SK-N-SH (cell line): ENCODE data around the gene BAHCC1. TPM values are rescaled to one million over a fixed set of nuclear protein-coding genes. Genes with fewer than 3 reads are reported as not detected.

ENCODE experiments used
- CTCF ChIA-PET: fragments of 300-600, 350-600 bp; formaldehyde crosslinking; extraction: SDS; loops from one replicate; lab custom pipeline; 2021; lab: Yijun Ruan, JAX
- POLR2A ChIA-PET: fragments of 350-600 bp; sonication (Branson Sonifier 250); formaldehyde crosslinking; extraction: SDS; loops from one replicate; lab custom pipeline; 2020; ENCODE audit warnings: antibody characterized with exemption, inconsistent platforms; lab: Yijun Ruan, JAX
- DNase-seq: peaks from one replicate; pipeline ENCODE4 v3.0.0; 2012
- H2AFZ ChIP-seq: fragments of 200-600 bp; sonication (generic); 2 replicates; pipeline ENCODE4 v1.8.1; 2016; ENCODE audit warnings: antibody characterized with exemption, mild to moderate bottlenecking, low read depth
- H3F3A ChIP-seq: fragments of 200-600 bp; sonication (generic); replicated peaks from 2 replicates; pipeline ENCODE3; 2016; ENCODE audit warnings: antibody characterized with exemption, mild to moderate bottlenecking; ENCODE audit not compliant: insufficient read depth
- H3K27ac ChIP-seq, 2 experiments: fragments of 200-500 bp in 1 of 2; fragments of 200-600 bp in 1 of 2; sonication (Bioruptor generic) in 1 of 2; sonication (generic), shearing (Covaris generic) in 1 of 2; 2 replicates each; pipeline versions ENCODE4 v1.5.1 to v1.6.1; 2014 to 2016; ENCODE audit warnings: low read depth in 2 of 2, inconsistent platforms in 1 of 2, low read length in 1 of 2, mild to moderate bottlenecking in 1 of 2, mixed read lengths in 1 of 2
- H3K27me3 ChIP-seq: fragments of 200-600 bp; sonication (generic), shearing (Covaris generic); 2 replicates; pipeline ENCODE4 v1.6.1; 2016; ENCODE audit warnings: mixed run types; ENCODE audit not compliant: insufficient read depth
- H3K36me3 ChIP-seq, 2 experiments: fragments of 200-500 bp in 1 of 2; fragments of 200-600 bp in 1 of 2; sonication (Bioruptor generic) in 1 of 2; sonication (generic) in 1 of 2; replicated peaks in 1 of 2; 2 replicates each; pipeline versions ENCODE3 to v1.5.1; 2014 to 2016; ENCODE audit warnings: low read length in 1 of 2, mild to moderate bottlenecking in 1 of 2; ENCODE audit not compliant: insufficient read depth in 2 of 2, control insufficient read depth in 1 of 2
- H3K4me1 ChIP-seq, 2 experiments: fragments of 200-500 bp in 1 of 2; fragments of 200-600 bp in 1 of 2; sonication (Bioruptor generic) in 1 of 2; sonication (generic), shearing (Covaris generic) in 1 of 2; 2 replicates each; pipeline versions ENCODE4 v1.5.1 to v1.6.1; 2014 to 2016; ENCODE audit warnings: low read depth in 1 of 2, low read length in 1 of 2, mixed run types in 1 of 2; ENCODE audit not compliant: insufficient read depth in 2 of 2, control insufficient read depth in 1 of 2
- H3K4me2 ChIP-seq: fragments of 200-600 bp; sonication (generic), shearing (Covaris generic); 2 replicates; pipeline ENCODE4 v1.6.1; 2017; ENCODE audit warnings: mixed run types
- H3K4me3 ChIP-seq, 2 experiments: fragments of 200-500 bp in 1 of 2; fragments of 200-600 bp in 1 of 2; sonication (Bioruptor generic) in 1 of 2; sonication (generic), shearing (Covaris generic) in 1 of 2; 2 replicates each; pipeline versions ENCODE4 v1.5.1 to v1.8.1; 2014 to 2016; ENCODE audit warnings: low read depth in 2 of 2, inconsistent platforms in 1 of 2, low read length in 1 of 2, mild to moderate bottlenecking in 1 of 2, mixed read lengths in 1 of 2, moderate library complexity in 1 of 2
- H3K79me2 ChIP-seq: fragments of 200-600 bp; sonication (generic); 2 replicates; pipeline ENCODE4 v1.8.1; 2017; ENCODE audit warnings: mild to moderate bottlenecking; ENCODE audit not compliant: insufficient read depth
- H3K9ac ChIP-seq: fragments of 200-600 bp; sonication (generic); 2 replicates; pipeline ENCODE4 v1.6.1; 2017; ENCODE audit warnings: mixed run types
- H3K9me2 ChIP-seq: fragments of 200-600 bp; sonication (generic); 2 replicates; pipeline ENCODE4 v1.6.1; 2017; ENCODE audit warnings: mixed run types
- H3K9me3 ChIP-seq: fragments of 200-600 bp; sonication (generic); 2 replicates; pipeline ENCODE4 v1.6.1; 2017; ENCODE audit warnings: mixed run types, mild to moderate bottlenecking, moderate library complexity
- H4K20me1 ChIP-seq: fragments of 200-600 bp; sonication (generic); 2 replicates; pipeline ENCODE4 v1.6.1; 2017; ENCODE audit warnings: mild to moderate bottlenecking, mixed run types; ENCODE audit not compliant: insufficient read depth
- CHD2 ChIP-seq: fragments of 150-350 bp; IDR thresholded peaks from 2 replicates; pipeline ENCODE4 v1.6.1; 2018; ENCODE audit warnings: low read length; ENCODE audit not compliant: partially characterized antibody
- CTCF ChIP-seq: fragments of 200-600 bp; sonication (generic); IDR thresholded peaks from 2 replicates; pipeline ENCODE4 v1.6.1; 2017; ENCODE audit warnings: antibody characterized with exemption, mild to moderate bottlenecking, moderate library complexity
- ELF1 ChIP-seq: IDR thresholded peaks from 2 replicates; pipeline ENCODE4 v1.4.0; 2012
- EP300 ChIP-seq, 2 experiments: IDR thresholded peaks; 2 replicates each; pipeline versions ENCODE4 v1.4.0 to v1.6.1; 2012; ENCODE audit warnings: borderline replicate concordance in 1 of 2, low read depth in 1 of 2, low read length in 1 of 2
- GABPA ChIP-seq: IDR thresholded peaks from 2 replicates; pipeline ENCODE4 v1.4.0; 2012; ENCODE audit warnings: low read depth, mild to moderate bottlenecking
- IRF3 ChIP-seq: fragments of 150-350 bp; IDR thresholded peaks from 2 replicates; pipeline ENCODE4 v1.6.1; 2016; ENCODE audit warnings: mild to moderate bottlenecking, low read depth, low read length
- JUND ChIP-seq: IDR thresholded peaks from 2 replicates; pipeline ENCODE4 v1.4.0; 2012
- MAX ChIP-seq: IDR thresholded peaks from 2 replicates; pipeline ENCODE4 v1.4.0; 2012; ENCODE audit warnings: low read depth
- MEF2A ChIP-seq: IDR thresholded peaks from 2 replicates; pipeline ENCODE4 v1.4.0; 2012; ENCODE audit warnings: low read depth, borderline replicate concordance
- NFIC ChIP-seq: IDR thresholded peaks from 2 replicates; pipeline ENCODE4 v1.4.0; 2012; ENCODE audit warnings: borderline replicate concordance
- NRF1 ChIP-seq: IDR thresholded peaks from 2 replicates; pipeline ENCODE4 v1.6.1; 2012; ENCODE audit warnings: low read depth, mild to moderate bottlenecking, low read length
- POLR2AphosphoS5 ChIP-seq: IDR thresholded peaks from 2 replicates; pipeline ENCODE4 v1.6.1; 2012; ENCODE audit warnings: low read depth, low read length
- RCOR1 ChIP-seq: fragments of 150-350 bp; IDR thresholded peaks from 2 replicates; pipeline ENCODE4 v1.6.1; 2017; ENCODE audit warnings: antibody characterized with exemption, low read length
- RXRA ChIP-seq: IDR thresholded peaks from 2 replicates; pipeline ENCODE4 v1.4.0; 2012; ENCODE audit warnings: low read depth, mild to moderate bottlenecking, borderline replicate concordance
- SIN3A ChIP-seq: IDR thresholded peaks from 2 replicates; pipeline ENCODE4 v1.6.1; 2012; ENCODE audit warnings: low read depth, mild to moderate bottlenecking, low read length, moderate library complexity, borderline replicate concordance
- SMC3 ChIP-seq: IDR thresholded peaks from 2 replicates; pipeline ENCODE4 v1.6.1; 2012; ENCODE audit warnings: low read depth, low read length, improper control_type of control experiment
- TAF1 ChIP-seq: IDR thresholded peaks from 2 replicates; pipeline ENCODE4 v1.6.1; 2012; ENCODE audit warnings: low read depth, mild to moderate bottlenecking, low read length, moderate library complexity, borderline replicate concordance
- TCF12 ChIP-seq: IDR thresholded peaks from 2 replicates; pipeline ENCODE4 v1.4.0; 2012
- TEAD4 ChIP-seq: IDR thresholded peaks from 2 replicates; pipeline ENCODE4 v1.4.0; 2012; ENCODE audit warnings: mild to moderate bottlenecking, borderline replicate concordance; ENCODE audit not compliant: insufficient read depth
- USF2 ChIP-seq: fragments of 150-350 bp; IDR thresholded peaks from 2 replicates; pipeline ENCODE4 v1.6.1; 2017; ENCODE audit warnings: antibody characterized with exemption, low read length, low read depth, borderline replicate concordance
- YY1 ChIP-seq: IDR thresholded peaks from 2 replicates; pipeline ENCODE4 v1.4.0; 2012; ENCODE audit warnings: low read depth, mild to moderate bottlenecking
- WGBS: methylation state at CpG from one replicate; pipeline ENCODE4 v1.1.6; 2017; ENCODE audit warnings: low lambda C conversion rate; 5-methylcytosine and 5-hydroxymethylcytosine counted together
- polyA plus RNA-seq, 3 experiments: library from polyadenylated mRNA; depleted of rRNA; stranded (reverse); fragments of >200 nt; gene quantifications; 2 replicates each; pipeline ENCODE4 v1.2.3, GENCODE V29; 2012

Gene BAHCC1
- polyA plus RNA-seq, 1 of the 3 experiments (the other 2 are of a cell fraction) = 6.4 TPM

GRCh38 chr17:81390029-81390872 lies 5.0 kb upstream of the BAHCC1 start:
- H3K9me2 ChIP-seq = no peaks in the 10 kb centered on the region
- CTCF ChIA-PET = interaction anchor here (0.6 to 2.7 kb wide), 7 partner anchors 9 to 132 kb away, joined by 3 to 14 read pairs (median 3); no protein-coding TSS in a partner anchor

GRCh38 chr17:81390873-81391255 lies 4.4 kb upstream of the BAHCC1 start:
- H2AFZ ChIP-seq = no peak overlapping the region
- H3K9me3 ChIP-seq = no peaks in the 10 kb centered on the region
- no peaks in the 10 kb centered on the region for H3K9me2 ChIP-seq
- no peak overlapping the region for H3K27ac ChIP-seq
- 97% methylated on average over 13 of the region's 13 CpGs for WGBS
- H3K9ac ChIP-seq = no peak overlapping the region
- no peak overlapping the region for H3K4me2 ChIP-seq
- no peak for DNase-seq
- peaks cover 26% of the 10 kb centered on the region for H3F3A ChIP-seq
- CTCF ChIA-PET = interaction anchor here (0.6 to 8.6 kb wide), 8 partner anchors 10 to 138 kb away, joined by 3 to 104 read pairs (median 5); no protein-coding TSS in a partner anchor
- peaks cover 27 to 71% of the 10 kb centered on the region in 2 experiments for H3K4me1 ChIP-seq
- H4K20me1 ChIP-seq = peaks cover 35% of the 10 kb centered on the region
- no peak overlapping the region for H3K4me3 ChIP-seq
- H3K36me3 ChIP-seq = no peaks in the 10 kb centered on the region
- peaks cover 24% of the 10 kb centered on the region for H3K79me2 ChIP-seq
- POLR2A ChIA-PET = interaction anchor here (1.8 kb wide), 1 partner anchor 39 kb away, joined by 8 read pairs; no protein-coding TSS in a partner anchor
- H3K27me3 ChIP-seq = no peaks in the 10 kb centered on the region
- TF ChIP-seq CHD2 = no peak
- TF ChIP-seq EP300 (IDR thresholded peaks at IDR 0.05; ENCODE audit: borderline replicate concordance in 1 of 2, low read depth in 1 of 2, low read length in 1 of 2) = no peak
- no peak for TF ChIP-seq NRF1
- no peak for TF ChIP-seq TEAD4
- TF ChIP-seq YY1 = no peak
- TF ChIP-seq JUND = no peak
- no peak for TF ChIP-seq MAX
- no peak for TF ChIP-seq USF2
- TF ChIP-seq RXRA = no peak
- no peak for TF ChIP-seq TAF1
- TF ChIP-seq GABPA = no peak
- no peak for TF ChIP-seq CTCF
- no peak for TF ChIP-seq IRF3
- no peak for TF ChIP-seq RCOR1

More at GRCh38 chr17:81390029-81390872, 5.0 kb upstream of the BAHCC1 start:
- no peak overlapping the region for H2AFZ ChIP-seq
- peaks cover 24% of the 10 kb centered on the region for H3F3A ChIP-seq
- no peaks in the 10 kb centered on the region for H3K9me3 ChIP-seq
- peaks cover 35% of the 10 kb centered on the region for H4K20me1 ChIP-seq
- H3K9ac ChIP-seq = no peak overlapping the region
- H3K27me3 ChIP-seq = no peaks in the 10 kb centered on the region
- 83% methylated on average over 16 of the region's 17 CpGs for whole genome bisulfite sequencing
- H3K79me2 ChIP-seq = peaks cover 21% of the 10 kb centered on the region
- TF ChIP-seq ELF1 = no peak
- no peak for TF ChIP-seq IRF3
- TF ChIP-seq NFIC = no peak
- TF ChIP-seq SIN3A = no peak
- TF ChIP-seq RCOR1 = no peak
- no peak for TF ChIP-seq TEAD4
- TF ChIP-seq MEF2A = no peak
- TF ChIP-seq YY1 = no peak
- TF ChIP-seq EP300 (IDR thresholded peaks at IDR 0.05; ENCODE audit: borderline replicate concordance in 1 of 2, low read depth in 1 of 2, low read length in 1 of 2) = no peak
- no peak for TF ChIP-seq POLR2AphosphoS5
- no peak for TF ChIP-seq TCF12
- TF ChIP-seq CHD2 = no peak
- no peak for TF ChIP-seq NRF1
- TF ChIP-seq SMC3 = no peak
- TF ChIP-seq, all 33 proteins: peak for 0
- H3K27ac ChIP-seq = no peak overlapping the region
- DNase-seq = no peak
- POLR2A ChIA-PET = no interaction called here
- H3K4me3 ChIP-seq = no peak overlapping the region
- no peaks in the 10 kb centered on the region for H3K36me3 ChIP-seq
- H3K4me2 ChIP-seq = no peak overlapping the region
- peaks cover 27 to 72% of the 10 kb centered on the region in 2 experiments for H3K4me1 ChIP-seq
